CD4-positive, alpha-beta T cell treated with Interleukin-10 for 1 hour (primary cell): ENCODE measurements around the gene LHB.

Source experiments
- DNase-seq: peaks from one replicate; pipeline ENCODE4 v3.0.0-alpha.2; 2020

LHB gene

GRCh38 chr19:48970923-48971395 lies 45.9 kb downstream of the LHB start:
- DNase-seq: peak; percentile 83

GRCh38 chr19:48970139-48970766 lies 46.6 kb downstream of the LHB start:
- DNase-seq: no peak

GRCh38 chr19:48969276-48970138 lies 47.4 kb downstream of the LHB start:
- DNase-seq: no peak

- no peak for DNase-seq
Observed at GRCh38 chr19:48968813-48969218, 48.1 kb downstream of the LHB start.

- DNase-seq: no peak
Observed at GRCh38 chr19:48968179-48968661, 48.7 kb downstream of the LHB start.

GRCh38 chr19:48967346-48968178 lies 49.3 kb downstream of the LHB start:
- peak; percentile 37 for DNase-seq

GRCh38 chr19:48966541-48967345 lies 50.1 kb downstream of the LHB start:
- DNase-seq: no peak
